Measurements from ENCODE around the gene ELANE.
"Not testable (repeated sequence)": the region's sequence is repeated elsewhere in the genome, so short reads cannot be mapped to it uniquely, and the experiment has no call there.

The ELANE gene

DNA sequence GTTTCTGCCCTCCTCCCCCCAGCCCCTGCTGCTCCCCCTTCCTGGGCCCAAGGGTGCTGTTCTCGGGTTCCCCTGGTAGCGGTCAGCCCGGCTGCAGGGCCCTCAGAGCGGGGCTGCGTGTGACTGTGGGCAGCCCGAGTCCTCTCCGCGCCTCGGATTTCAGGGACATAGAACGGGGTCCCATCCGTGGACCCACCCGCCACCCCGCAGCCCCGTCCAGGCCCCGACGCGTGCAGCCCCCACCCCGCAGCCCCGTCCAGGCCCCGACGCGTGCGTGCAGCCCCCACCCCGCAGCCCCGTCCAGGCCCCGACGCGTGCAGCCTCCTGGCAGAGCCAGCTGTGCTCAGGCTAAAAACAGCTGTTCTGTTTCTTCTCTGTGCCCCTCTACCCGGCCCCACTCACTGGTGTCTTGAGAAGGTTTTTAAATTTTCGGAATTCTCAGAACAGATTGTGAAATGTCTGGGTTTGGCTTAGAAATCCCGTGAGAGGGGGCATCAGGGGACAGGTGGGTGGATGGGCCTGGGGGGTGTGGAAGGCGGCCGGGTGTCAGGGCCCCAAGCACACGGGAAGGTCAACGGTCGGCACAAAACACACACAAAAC lies 16.8 kb upstream of the ELANE start:
- no peak overlapping the region for H3K27ac ChIP-seq
- no peak for DNase-seq (ENCODE audit: low read depth, low spot score)

DNA sequence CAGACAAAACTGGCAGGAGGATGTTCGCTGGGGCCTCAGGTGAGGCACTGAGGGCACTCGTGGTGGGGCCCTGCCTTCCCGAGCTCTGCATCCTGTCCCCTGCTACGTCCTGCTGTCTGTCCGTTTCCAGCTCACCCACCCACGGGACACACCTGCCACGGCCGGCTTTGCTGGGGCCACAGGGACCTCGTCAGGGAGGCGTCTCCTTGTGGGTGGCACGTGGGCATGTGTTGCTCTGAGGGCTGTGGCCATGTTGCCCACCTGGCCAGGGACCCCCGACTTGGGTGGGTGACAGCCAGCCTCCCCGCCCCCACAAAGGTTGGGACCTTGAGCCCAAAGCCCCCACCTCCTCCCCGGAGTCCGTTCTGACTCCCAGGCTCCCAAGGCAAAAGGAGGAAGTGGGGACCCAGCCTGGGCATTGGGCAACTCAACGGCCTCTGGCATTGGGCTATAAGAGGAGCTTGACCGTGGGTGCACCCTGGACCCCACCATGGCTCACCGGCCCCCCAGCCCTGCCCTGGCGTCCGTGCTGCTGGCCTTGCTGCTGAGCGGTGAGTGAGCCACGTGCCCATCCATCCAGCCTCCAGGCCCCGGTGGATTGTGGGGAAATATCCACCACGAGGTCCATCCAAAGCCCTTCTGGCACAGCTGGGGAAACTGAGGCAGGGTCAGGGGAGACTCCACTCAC lies 11.4 kb upstream of the ELANE start, which contains the start of gene PRTN3:
Gene PRTN3 (plus strand): TSS at position 481 of the 688 bp plus-strand sequence. CDS start 10 bp downstream, at position 491.
- H3K27ac ChIP-seq: no peak within 1 kb of the TSS
- DNase-seq (ENCODE audit: low read depth, low spot score): no peak

DNA sequence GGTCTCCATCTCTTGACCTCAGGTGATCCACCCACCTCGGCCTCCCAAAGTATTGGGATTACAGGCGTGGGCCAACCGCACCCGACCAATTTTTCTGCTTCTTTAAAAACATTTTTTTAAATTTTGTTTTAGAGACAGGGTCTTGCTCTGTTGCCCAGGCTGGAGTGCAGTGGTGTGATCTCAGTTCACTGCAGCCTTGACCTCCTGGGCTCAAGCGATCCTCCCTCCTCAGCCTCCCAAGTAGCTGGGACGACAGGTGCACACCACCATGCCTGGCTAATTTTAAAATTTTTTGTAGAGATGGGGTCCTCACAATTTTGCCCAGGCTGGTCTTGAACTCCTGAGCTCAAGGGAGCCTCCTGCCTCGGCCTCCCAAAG lies 9.3 kb upstream of the ELANE start:
- not testable (repeated sequence) for DNase-seq (ENCODE audit: low read depth, low spot score); H3K27ac ChIP-seq

DNA sequence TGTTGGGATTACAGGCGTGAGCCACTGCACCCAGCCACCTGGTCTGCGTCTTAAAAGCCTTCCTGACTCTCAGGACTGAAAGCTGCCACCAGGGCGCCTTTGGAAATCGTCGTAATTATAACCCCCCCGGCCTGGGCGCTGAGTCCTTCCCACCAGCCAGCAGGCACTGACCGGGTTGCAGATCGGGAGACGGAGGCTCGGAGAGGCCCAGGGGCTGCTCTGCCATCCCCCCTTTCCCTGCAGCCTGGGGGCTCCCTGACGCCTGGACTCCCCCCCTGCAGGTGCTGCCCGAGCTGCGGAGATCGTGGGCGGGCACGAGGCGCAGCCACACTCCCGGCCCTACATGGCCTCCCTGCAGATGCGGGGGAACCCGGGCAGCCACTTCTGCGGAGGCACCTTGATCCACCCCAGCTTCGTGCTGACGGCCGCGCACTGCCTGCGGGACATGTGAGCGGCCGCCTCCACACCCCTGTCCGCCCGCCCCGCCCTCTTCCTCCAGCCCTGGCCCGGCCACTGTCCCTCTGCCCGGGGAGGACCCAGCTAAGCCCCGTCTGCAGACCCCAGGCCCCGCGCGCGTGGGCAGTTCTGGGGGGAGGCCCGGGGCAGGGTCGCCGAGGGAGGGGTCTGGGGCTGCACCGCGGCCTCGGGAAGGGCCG lies 8.8 kb upstream of the ELANE start:
- DNase-seq (ENCODE audit: low read depth, low spot score): no peak
- H3K27ac ChIP-seq: no peak overlapping the region

DNA sequence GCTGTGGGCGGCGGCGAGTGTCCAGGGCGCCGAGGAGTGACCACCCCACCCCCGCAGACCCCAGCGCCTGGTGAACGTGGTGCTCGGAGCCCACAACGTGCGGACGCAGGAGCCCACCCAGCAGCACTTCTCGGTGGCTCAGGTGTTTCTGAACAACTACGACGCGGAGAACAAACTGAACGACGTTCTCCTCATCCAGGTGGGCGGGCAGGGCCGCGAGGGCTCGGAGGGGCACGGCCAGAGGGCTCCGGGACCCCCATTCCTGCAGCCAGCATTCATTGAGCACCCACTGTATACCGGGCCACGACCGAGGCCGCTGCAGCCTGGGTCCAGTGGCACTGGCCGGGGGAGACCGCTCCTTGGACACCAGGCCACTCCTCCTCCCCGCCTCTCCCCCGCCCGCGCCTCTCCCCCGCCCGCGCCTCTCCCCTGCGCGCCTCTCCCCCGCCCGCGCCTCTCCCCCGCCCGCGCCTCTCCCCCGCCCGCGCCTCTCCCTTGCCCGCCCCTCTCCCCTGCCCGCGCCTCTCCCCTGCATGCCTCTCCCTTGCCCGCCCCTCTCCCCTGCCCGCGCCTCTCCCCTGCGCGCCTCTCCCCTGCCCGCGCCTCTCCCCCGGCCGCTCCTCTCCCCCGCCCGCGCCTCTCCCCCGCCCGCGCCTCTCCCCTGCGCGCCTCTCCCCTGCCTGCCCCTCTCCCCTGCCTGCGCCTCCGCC lies 8.1 kb upstream of the ELANE start:
- no peak overlapping the region for H3K27ac ChIP-seq
- DNase-seq (ENCODE audit: low read depth, low spot score): no peak

DNA sequence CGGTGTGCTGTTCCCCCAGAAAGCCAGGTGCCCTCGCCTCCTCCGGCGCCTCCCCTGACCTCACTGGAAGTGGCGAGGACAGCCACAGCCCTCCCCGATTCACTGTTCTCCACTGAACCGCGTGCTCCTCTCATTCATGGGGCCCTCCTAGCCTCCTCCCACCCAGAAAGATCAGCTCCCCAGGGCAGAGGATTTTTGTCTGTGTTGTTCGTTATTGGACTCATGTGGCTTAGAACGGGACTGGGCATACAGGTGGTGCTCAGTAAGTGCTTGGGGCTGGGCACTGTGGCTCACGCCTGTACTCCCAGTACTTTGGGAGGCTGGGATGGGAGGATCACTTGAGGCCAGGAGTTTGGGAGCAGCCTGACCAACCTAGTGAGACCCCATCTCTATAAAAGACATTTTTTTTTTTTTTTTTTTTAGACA lies 7.5 kb upstream of the ELANE start:
- no peak for DNase-seq (ENCODE audit: low read depth, low spot score)
- H3K27ac ChIP-seq: no peak overlapping the region

DNA sequence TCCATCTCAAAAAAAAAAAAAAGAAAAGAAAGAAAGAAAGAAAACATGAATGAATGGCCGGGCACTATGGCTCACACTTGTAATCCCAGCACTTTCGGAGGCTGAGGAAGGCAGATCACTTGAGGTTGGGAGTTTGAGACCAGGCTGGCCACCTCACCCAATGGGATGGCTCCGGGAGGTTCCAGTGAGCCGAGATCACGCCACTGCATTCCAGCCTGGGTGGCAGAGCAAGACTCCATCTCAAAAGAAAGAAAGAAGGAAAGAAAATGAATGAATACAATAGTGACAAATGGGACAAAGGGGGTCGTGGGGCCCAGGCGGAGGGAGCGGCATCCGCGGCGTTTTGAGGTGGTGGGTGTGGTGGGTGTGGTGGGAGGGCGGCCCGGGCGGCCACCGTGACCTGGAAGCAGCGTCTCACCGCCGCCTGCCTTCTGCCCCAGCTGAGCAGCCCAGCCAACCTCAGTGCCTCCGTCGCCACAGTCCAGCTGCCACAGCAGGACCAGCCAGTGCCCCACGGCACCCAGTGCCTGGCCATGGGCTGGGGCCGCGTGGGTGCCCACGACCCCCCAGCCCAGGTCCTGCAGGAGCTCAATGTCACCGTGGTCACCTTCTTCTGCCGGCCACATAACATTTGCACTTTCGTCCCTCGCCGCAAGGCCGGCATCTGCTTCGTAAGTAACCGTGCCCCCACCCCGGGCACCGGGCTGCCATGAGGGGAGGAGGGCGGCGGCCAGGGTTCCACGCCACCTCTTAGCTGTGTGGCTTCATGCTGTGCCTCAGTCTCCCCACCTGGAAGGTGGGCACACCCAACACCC lies 6.2 kb upstream of the ELANE start:
- H3K27ac ChIP-seq: no peak overlapping the region
- DNase-seq (ENCODE audit: low read depth, low spot score): no peak

DNA sequence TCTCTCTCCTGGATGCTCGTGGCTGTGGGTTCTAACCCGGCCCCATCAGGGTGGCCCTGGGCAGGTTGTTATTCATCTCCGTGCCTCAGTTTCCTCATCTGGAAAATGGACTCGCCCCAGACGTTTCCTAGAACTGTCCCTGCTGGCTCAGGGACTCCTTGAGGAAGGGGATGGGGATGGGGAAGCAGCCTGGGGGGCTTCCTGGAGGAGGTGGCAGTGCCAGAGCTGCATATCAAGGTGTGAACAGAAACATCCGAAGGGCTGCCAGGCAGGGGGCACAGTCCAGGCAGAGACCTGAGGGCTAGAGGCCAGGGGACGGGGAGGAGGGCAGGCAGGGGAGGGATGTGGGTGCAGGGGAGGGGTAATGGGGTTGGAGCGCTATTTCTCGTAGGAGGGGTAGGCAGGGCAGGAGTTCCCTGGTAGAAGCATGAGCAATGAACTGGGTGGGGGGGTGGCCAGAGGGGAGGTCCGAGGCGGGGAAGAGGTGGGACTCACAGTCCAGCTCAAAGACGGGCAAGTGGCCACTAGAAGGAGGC lies 3.6 kb upstream of the ELANE start:
- DNase-seq (ENCODE audit: low read depth, low spot score): no peak
- H3K27ac ChIP-seq: no peak overlapping the region

DNA sequence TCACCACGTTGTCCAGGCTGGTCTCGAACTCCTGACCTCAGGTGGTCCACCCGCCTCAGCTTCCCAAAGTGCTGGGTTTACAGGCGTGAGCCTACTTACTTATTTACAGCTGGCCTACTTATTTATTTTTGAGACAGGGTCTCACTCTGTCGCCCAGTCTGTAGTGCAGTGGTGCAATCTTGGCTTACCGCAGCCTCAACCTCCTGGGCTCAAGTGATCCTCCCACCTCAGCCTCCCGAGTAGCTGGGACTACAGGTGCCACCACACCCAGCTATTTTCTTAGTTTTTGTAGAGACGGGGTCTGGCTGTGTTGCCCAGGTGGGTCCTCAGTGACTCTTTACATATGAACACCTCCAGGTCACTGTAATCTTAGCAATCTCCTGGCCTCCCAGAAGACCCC lies 2.9 kb upstream of the ELANE start:
- DNase-seq (ENCODE audit: low read depth, low spot score); H3K27ac ChIP-seq: not testable (repeated sequence)

DNA sequence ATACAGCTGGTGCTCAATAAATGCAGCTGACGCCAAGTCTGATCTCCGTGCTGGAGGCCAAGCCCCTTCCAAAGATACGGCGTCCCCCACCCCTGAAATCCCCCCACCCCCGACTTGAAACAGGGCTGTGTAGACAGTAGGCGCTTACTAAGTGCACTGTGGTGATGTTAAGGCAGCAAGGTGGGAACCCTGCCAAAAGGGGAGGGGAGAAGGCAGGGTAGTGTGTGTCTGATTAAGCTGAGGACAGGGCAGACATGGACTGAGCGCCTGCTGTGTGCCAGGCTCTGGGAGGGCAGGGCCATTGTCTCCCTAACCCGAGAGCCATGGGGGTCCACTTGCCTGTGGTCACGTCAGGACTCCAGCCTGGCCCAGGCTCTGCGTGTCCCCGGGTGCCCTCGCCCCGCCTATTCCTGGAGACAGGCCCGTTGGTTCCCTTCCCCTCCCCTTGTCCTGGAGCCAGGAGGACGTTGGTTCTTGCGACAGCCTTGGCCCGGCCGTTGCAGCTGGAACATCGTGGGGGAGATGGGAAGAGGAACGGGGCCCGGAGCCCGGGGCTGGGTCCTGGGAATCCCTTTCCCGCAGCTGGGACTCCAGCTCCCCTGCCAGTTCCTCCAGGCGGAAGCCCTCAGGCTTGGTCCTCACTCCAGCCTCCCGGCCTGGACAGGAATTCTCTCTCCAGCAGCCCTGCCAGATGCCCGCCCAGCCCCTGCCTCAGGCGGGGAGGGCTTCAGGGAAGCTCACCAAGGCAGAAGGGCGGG lies 1.7 kb upstream of the ELANE start:
- DNase-seq (ENCODE audit: low read depth, low spot score): no peak

DNA sequence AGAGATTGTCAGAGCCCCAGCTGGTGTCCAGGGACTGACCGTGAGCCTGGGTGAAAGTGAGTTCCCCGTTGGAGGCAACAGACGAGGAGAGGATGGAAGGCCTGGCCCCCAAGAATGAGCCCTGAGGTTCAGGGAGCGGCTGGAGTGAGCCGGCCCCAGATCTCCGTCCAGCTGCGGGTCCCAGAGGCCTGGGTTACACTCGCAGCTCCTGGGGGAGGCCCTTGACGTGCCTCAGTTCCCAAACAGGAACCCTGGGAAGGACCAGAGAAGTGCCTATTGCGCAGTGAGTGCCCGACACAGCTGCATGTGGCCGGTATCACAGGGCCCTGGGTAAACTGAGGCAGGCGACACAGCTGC lies 1.1 kb upstream of the ELANE start:
- H3K27ac ChIP-seq: no peak overlapping the region
- DNase-seq (ENCODE audit: low read depth, low spot score): no peak

More for the DNA sequence above, 1.7 kb upstream of the ELANE start:
- no peak overlapping the region for H3K27ac ChIP-seq

DNA sequence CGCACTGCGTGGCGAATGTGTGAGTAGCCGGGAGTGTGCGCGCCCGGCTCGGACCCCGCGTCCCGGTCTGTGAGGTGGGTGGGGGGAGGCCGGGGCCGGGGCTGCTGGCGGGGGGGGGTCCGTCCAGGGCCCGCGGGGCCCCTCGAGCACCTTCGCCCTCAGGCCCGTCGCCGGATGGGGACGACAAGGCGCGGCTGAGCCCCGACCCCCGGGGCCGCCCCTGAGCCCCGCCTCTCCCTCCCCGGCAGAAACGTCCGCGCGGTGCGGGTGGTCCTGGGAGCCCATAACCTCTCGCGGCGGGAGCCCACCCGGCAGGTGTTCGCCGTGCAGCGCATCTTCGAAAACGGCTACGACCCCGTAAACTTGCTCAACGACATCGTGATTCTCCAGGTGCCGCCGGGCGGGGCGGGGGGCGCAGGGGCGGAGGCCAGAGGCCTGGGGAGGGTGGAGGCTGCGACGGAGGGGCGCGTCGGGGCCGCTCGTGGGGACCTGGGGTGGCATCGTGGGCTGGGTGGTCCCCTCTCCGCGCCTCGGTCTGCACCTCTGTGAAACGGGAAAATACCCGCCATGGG lies 997 bp downstream of the ELANE start:
- no peak overlapping the region for H3K27ac ChIP-seq
- DNase-seq (ENCODE audit: low read depth, low spot score): no peak

DNA sequence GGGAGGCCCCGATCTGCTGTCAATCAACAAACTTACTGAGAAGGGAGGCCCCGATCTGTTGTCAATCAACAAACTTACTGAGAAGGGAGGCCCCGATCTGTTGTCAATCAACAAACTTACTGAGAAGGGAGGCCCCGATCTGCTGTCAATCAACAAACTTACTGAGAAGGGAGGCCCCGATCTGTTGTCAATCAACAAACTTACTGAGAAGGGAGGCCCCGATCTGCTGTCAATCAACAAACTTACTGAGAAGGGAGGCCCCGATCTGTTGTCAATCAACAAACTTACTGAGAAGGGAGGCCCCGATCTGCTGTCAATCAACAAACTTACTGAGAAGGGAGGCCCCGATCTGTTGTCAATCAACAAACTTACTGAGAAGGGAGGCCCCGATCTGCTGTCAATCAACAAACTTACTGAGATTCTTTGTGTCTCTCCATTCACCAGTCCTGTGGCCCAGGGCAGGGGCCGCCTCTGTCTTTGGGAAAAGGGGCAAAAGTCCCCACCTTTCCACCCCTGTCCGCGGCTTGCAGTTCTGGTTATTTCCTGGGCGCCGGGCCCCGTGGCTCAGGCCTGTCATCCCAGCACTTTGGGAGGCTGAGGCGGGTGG lies 1.6 kb downstream of the ELANE start:
- not testable (repeated sequence) for H3K27ac ChIP-seq; DNase-seq (ENCODE audit: low read depth, low spot score)

DNA sequence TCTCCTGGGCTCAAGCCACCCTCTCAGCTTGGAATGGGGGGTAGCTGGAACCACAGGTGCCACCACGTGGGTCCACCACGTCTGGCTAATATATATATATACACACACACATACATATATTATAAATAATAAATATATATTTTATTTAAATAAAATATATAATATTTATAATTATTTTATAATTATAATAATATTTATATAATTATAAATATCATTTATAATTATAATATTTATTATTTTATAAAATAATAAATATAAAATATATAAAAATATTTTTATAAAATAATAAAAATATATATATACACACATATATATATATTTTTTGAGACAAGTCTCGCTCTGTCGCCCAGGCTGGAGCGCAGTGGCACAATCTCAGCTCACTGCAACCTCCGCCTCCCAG lies 2.4 kb downstream of the ELANE start:
- no peak overlapping the region for H3K27ac ChIP-seq
- no peak for DNase-seq (ENCODE audit: low read depth, low spot score)

DNA sequence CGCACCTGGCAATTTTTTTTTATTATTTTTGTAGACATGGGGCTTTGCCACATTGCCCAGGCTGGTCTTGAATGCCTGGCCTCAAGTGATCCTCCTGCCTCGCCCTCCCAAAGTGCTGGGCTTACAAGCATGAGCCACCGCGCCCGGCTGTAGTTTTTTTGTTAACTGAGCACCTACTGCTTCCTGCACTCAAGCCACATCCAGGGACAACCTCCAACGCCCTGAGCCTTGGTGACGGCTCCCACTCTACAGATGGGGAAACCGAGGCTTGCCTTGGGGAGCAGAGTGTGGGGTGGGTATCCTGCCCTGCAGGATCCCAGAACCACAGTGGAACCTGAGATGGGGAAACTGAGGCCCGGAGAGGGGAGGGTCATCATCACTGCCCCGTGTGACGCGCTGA lies 3.0 kb downstream of the ELANE start:
- no peak overlapping the region for H3K27ac ChIP-seq
- DNase-seq (ENCODE audit: low read depth, low spot score): no peak

DNA sequence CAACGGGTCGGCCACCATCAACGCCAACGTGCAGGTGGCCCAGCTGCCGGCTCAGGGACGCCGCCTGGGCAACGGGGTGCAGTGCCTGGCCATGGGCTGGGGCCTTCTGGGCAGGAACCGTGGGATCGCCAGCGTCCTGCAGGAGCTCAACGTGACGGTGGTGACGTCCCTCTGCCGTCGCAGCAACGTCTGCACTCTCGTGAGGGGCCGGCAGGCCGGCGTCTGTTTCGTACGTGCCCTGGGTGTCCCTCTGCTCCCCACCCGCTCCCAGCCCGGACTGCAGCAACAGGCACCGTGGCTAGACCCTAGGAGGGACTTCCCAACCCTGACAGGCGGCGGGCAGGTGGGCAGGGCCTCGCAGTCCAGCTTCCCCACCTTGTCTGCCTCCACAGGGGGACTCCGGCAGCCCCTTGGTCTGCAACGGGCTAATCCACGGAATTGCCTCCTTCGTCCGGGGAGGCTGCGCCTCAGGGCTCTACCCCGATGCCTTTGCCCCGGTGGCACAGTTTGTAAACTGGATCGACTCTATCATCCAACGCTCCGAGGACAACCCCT lies 3.5 kb downstream of the ELANE start:
- H3K27ac ChIP-seq: no peak overlapping the region
- no peak for DNase-seq (ENCODE audit: low read depth, low spot score)

DNA sequence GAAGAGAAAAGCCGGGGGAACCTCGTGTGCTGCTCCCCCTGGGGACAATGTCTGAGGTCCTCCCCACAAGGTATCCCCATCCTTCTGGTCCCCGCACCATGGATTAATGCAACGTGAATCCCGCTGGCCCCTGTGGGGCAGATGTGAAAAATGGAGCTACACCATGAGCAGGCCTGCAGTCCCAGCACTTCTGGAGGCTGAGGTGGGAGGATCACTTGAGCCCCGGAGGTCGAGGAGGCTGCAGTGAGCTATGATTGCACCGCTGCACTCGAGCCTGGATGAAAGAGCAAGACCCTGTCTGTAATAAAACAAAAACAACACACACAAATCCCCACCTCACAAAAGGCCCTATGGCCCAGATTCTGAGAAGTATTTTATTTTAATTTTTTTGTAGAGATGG lies 6.2 kb downstream of the ELANE start:
- H3K27ac ChIP-seq: no peak overlapping the region

More for the DNA sequence above, 6.2 kb downstream of the ELANE start:
- no peak for DNase-seq (ENCODE audit: low read depth, low spot score)

All from epithelial cell of prostate (primary cell).